MM.1S (cell line): Measurements from ENCODE around the gene TSPEAR.

Source experiments
- DNase-seq: peaks from one replicate; pipeline ENCODE4 v3.0.0-alpha.2; 2015
- H2AFZ ChIP-seq: fragments of 300-600 bp; sonication (generic); 2 replicates; pipeline ENCODE4 v1.6.0; 2016; ENCODE audit warnings: antibody characterized with exemption, low read length
- H3F3A ChIP-seq: fragments of 300-600 bp; sonication (generic); 2 replicates; pipeline ENCODE4 v1.6.1; 2016; ENCODE audit warnings: mild to moderate bottlenecking, antibody characterized with exemption, low read length, moderate library complexity, mixed read lengths; ENCODE audit not compliant: insufficient read depth
- H3K27ac ChIP-seq: fragments of 300-600 bp; sonication (generic); 2 replicates; pipeline ENCODE4 v1.5.1; 2016; ENCODE audit warnings: mild to moderate bottlenecking, low read length
- H3K27me3 ChIP-seq: fragments of 300-600 bp; sonication (generic); replicated peaks from 2 replicates; pipeline ENCODE4 v1.6.0; 2016; ENCODE audit warnings: low read length; ENCODE audit not compliant: insufficient read depth
- H3K36me3 ChIP-seq: fragments of 300-600 bp; sonication (generic); replicated peaks from 2 replicates; pipeline ENCODE4 v1.6.1; 2016; ENCODE audit warnings: mild to moderate bottlenecking, low read length, mixed read lengths; ENCODE audit not compliant: insufficient read depth
- H3K4me1 ChIP-seq: fragments of 300-600 bp; sonication (generic); 2 replicates; pipeline ENCODE4 v1.6.1; 2016; ENCODE audit warnings: low read length, mixed read lengths
- H3K4me2 ChIP-seq: fragments of 300-600 bp; sonication (generic); 2 replicates; pipeline ENCODE4 v1.6.0; 2016; ENCODE audit warnings: low read depth, low read length
- H3K4me3 ChIP-seq: fragments of 300-600 bp; sonication (generic); 2 replicates; pipeline ENCODE4 v1.5.1; 2016; ENCODE audit warnings: low read length, mixed read lengths
- H3K79me2 ChIP-seq: fragments of 300-600 bp; sonication (generic); 2 replicates; pipeline ENCODE4 v1.6.1; 2016; ENCODE audit warnings: mixed run types, low read length, mixed read lengths
- H3K9ac ChIP-seq: fragments of 300-600 bp; sonication (generic); 2 replicates; pipeline ENCODE4 v1.6.1; 2016; ENCODE audit warnings: low read length, mixed read lengths
- H3K9me2 ChIP-seq: fragments of 300-600 bp; sonication (generic); replicated peaks from 2 replicates; pipeline ENCODE4 v1.6.1; 2016; ENCODE audit warnings: mild to moderate bottlenecking, low read length, mixed read lengths; ENCODE audit not compliant: insufficient read depth
- H3K9me3 ChIP-seq: fragments of 300-600 bp; sonication (generic); replicated peaks from 2 replicates; pipeline ENCODE4 v1.6.1; 2016; ENCODE audit warnings: mild to moderate bottlenecking, low read length, mixed read lengths; ENCODE audit not compliant: insufficient read depth
- H4K20me1 ChIP-seq: fragments of 300-600 bp; sonication (generic); 2 replicates; pipeline ENCODE4 v1.6.1; 2016; ENCODE audit warnings: mild to moderate bottlenecking, low read length, moderate library complexity, mixed read lengths; ENCODE audit not compliant: insufficient read depth
- CTCF ChIP-seq: fragments of 300-600 bp; sonication (generic); IDR thresholded peaks from 2 replicates; pipeline ENCODE4 v1.5.1; 2016; ENCODE audit warnings: antibody characterized with exemption, low read length, mixed read lengths
- EZH2 ChIP-seq: fragments of 300-600 bp; sonication (generic); optimal IDR thresholded peaks from 2 replicates; pipeline ENCODE3; 2017; ENCODE audit warnings: low read depth, mild to moderate bottlenecking, antibody characterized with exemption, low read length, mixed read lengths
- EZH2phosphoT487 ChIP-seq: fragments of 300-600 bp; sonication (generic); IDR thresholded peaks from 2 replicates; pipeline ENCODE4 v1.6.1; 2018; ENCODE audit warnings: antibody characterized with exemption, low read length

The TSPEAR gene

GRCh38 chr21:44450999-44451398 lies 260.4 kb downstream of the TSPEAR start:
- no peak overlapping the region for H2AFZ ChIP-seq
- no peaks in the 10 kb centered on the region for H3K79me2 ChIP-seq
- no peak for TF ChIP-seq EZH2phosphoT487
- TF ChIP-seq EZH2, result no peak
- TF ChIP-seq CTCF, result no peak
- no peak overlapping the region for H3K4me3 ChIP-seq
- H3F3A ChIP-seq, result no peaks in the 10 kb centered on the region
- peaks cover 92% of the 10 kb centered on the region for H3K27me3 ChIP-seq
- no peaks in the 10 kb centered on the region for H3K4me1 ChIP-seq
- H4K20me1 ChIP-seq, result no peaks in the 10 kb centered on the region
- no peak for DNase-seq
- no peaks in the 10 kb centered on the region for H3K36me3 ChIP-seq
- no peak overlapping the region for H3K9ac ChIP-seq
- H3K9me3 ChIP-seq, result no peaks in the 10 kb centered on the region
- no peak overlapping the region for H3K27ac ChIP-seq
- H3K9me2 ChIP-seq, result no peaks in the 10 kb centered on the region
- no peak overlapping the region for H3K4me2 ChIP-seq

GRCh38 chr21:44450402-44450801 lies 261.0 kb downstream of the TSPEAR start:
- no peaks in the 10 kb centered on the region for H4K20me1 ChIP-seq
- no peaks in the 10 kb centered on the region for H3K9me2 ChIP-seq
- no peak overlapping the region for H2AFZ ChIP-seq
- no peaks in the 10 kb centered on the region for H3K9me3 ChIP-seq
- no peaks in the 10 kb centered on the region for H3F3A ChIP-seq
- no peak overlapping the region for H3K27ac ChIP-seq
- no peak overlapping the region for H3K9ac ChIP-seq
- H3K79me2 ChIP-seq, result no peaks in the 10 kb centered on the region
- TF ChIP-seq CTCF (no peak), EZH2phosphoT487 (no peak), EZH2 (no peak)
- DNase-seq, result no peak
- no peaks in the 10 kb centered on the region for H3K36me3 ChIP-seq
- H3K4me2 ChIP-seq, result no peak overlapping the region
- no peak overlapping the region for H3K4me3 ChIP-seq
- peaks cover 95% of the 10 kb centered on the region for H3K27me3 ChIP-seq
- H3K4me1 ChIP-seq, result no peaks in the 10 kb centered on the region

- Histone ChIP-seq H3K4me1 (no peaks in the 10 kb centered on the region), H3K9me3 (no peaks in the 10 kb centered on the region), H4K20me1 (no peaks in the 10 kb centered on the region), H3K36me3 (no peaks in the 10 kb centered on the region), H3K27me3 (peaks cover 100% of the 10 kb centered on the region), H3K4me3 (no peak overlapping the region), H3K9me2 (no peaks in the 10 kb centered on the region), H3K27ac (no peak overlapping the region), H3K79me2 (no peaks in the 10 kb centered on the region), H3K4me2 (no peak overlapping the region), H3K9ac (no peak overlapping the region), H2AFZ (no peak overlapping the region), H3F3A (no peaks in the 10 kb centered on the region)
- no peak for DNase-seq
- TF ChIP-seq EZH2phosphoT487 (no peak), CTCF (no peak), EZH2 (no peak)
Observed at GRCh38 chr21:44449473-44450363, 261.7 kb downstream of the TSPEAR start.
